BE2C (cell line): ENCODE measurements around the gene GNA14.
A peak's percentile ranks its signal among the peaks of the same experiment; 100 is the strongest.

Source experiments
- DNase-seq: peaks from one replicate; pipeline ENCODE4 v3.0.0-alpha.2; 2020
- H3K27me3 ChIP-seq: fragments of 250-450 bp; sonication (Bioruptor Pico); 2 replicates; pipeline ENCODE4 v1.5.1; 2020; ENCODE audit warnings: mild to moderate bottlenecking
- H3K36me3 ChIP-seq: fragments of 250-450 bp; sonication (Bioruptor Pico); 2 replicates; pipeline ENCODE4 v1.5.1; 2020; ENCODE audit warnings: mild to moderate bottlenecking
- H3K4me1 ChIP-seq: fragments of 250-450 bp; sonication (Bioruptor Pico); 2 replicates; pipeline ENCODE4 v1.5.1; 2020
- H3K4me3 ChIP-seq: 2 replicates; pipeline ENCODE4 v1.5.1; 2011; ENCODE audit warnings: low read depth, low read length
- H3K9me3 ChIP-seq: fragments of 250-450 bp; sonication (Bioruptor Pico); 2 replicates; pipeline ENCODE4 v1.5.1; 2020
- TF ChIP-seq, protein P1 (sequence below): IDR thresholded peaks from 2 replicates; pipeline ENCODE4 v1.5.1; 2012; ENCODE audit warnings: mild to moderate bottlenecking, low read depth, low read length

GNA14 gene

GRCh38 chr9:77513457-77513856, 134.7 kb downstream of the GNA14 start:
- no peak for DNase-seq
- H3K27me3 ChIP-seq: no peaks in the 10 kb centered on the region
- TF ChIP-seq, protein P1, sequence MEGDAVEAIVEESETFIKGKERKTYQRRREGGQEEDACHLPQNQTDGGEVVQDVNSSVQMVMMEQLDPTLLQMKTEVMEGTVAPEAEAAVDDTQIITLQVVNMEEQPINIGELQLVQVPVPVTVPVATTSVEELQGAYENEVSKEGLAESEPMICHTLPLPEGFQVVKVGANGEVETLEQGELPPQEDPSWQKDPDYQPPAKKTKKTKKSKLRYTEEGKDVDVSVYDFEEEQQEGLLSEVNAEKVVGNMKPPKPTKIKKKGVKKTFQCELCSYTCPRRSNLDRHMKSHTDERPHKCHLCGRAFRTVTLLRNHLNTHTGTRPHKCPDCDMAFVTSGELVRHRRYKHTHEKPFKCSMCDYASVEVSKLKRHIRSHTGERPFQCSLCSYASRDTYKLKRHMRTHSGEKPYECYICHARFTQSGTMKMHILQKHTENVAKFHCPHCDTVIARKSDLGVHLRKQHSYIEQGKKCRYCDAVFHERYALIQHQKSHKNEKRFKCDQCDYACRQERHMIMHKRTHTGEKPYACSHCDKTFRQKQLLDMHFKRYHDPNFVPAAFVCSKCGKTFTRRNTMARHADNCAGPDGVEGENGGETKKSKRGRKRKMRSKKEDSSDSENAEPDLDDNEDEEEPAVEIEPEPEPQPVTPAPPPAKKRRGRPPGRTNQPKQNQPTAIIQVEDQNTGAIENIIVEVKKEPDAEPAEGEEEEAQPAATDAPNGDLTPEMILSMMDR: no peak
- H3K4me3 ChIP-seq: no peak overlapping the region
- H3K9me3 ChIP-seq: no peaks in the 10 kb centered on the region; the same call in 1 of the 2 replicates
- no peaks in the 10 kb centered on the region for H3K36me3 ChIP-seq
- peaks cover 22% of the 10 kb centered on the region for H3K4me1 ChIP-seq

GRCh38 chr9:77512876-77513275, 135.2 kb downstream of the GNA14 start:
- Histone ChIP-seq H3K9me3 (no peaks in the 10 kb centered on the region; the same call in 1 of the 2 replicates), H3K4me3 (no peak overlapping the region), H3K27me3 (no peaks in the 10 kb centered on the region), H3K36me3 (no peaks in the 10 kb centered on the region), H3K4me1 (peaks cover 20% of the 10 kb centered on the region)
- no peak for DNase-seq
- TF ChIP-seq, protein P1: no peak

- peak; percentile 25 for DNase-seq
- TF ChIP-seq, protein P1: no peak
- H3K4me3 ChIP-seq: no peak overlapping the region
- no peaks in the 10 kb centered on the region for H3K27me3 ChIP-seq
- H3K36me3 ChIP-seq: no peaks in the 10 kb centered on the region
- peaks cover 20% of the 10 kb centered on the region for H3K4me1 ChIP-seq
- no peaks in the 10 kb centered on the region; the same call in 1 of the 2 replicates for H3K9me3 ChIP-seq
Measured at GRCh38 chr9:77511525-77511924, 136.6 kb downstream of the GNA14 start.

- Histone ChIP-seq H3K4me1 (peaks cover 20% of the 10 kb centered on the region), H3K27me3 (no peaks in the 10 kb centered on the region), H3K9me3 (no peaks in the 10 kb centered on the region; the same call in 1 of the 2 replicates), H3K36me3 (no peaks in the 10 kb centered on the region), H3K4me3 (no peak overlapping the region)
- TF ChIP-seq, protein P1: no peak
- no peak for DNase-seq
Measured at GRCh38 chr9:77510666-77511065, 137.5 kb downstream of the GNA14 start.

DNA sequence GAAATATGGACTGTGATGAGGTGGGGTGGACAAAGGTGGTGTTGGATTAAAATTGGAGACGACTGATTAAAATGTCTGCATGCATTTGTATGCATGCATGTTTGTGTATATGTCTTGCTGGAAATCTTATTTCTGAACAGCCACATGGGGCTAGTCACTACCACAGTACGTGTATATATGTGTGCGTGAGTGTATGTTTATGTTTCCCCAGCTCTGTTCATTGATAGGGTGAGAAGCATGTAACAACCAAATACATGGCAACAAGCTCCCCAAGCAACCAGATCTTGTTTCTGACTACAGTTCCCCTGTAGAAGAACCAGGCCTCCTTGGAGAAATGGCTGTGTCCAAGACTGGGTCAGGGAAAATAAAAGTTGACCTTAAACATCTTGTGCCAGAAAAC, 139.7 kb downstream of the GNA14 start:
- Histone ChIP-seq H3K9me3 (no peaks in the 10 kb centered on the region), H3K4me3 (no peak overlapping the region), H3K4me1 (peaks cover 19% of the 10 kb centered on the region), H3K36me3 (no peaks in the 10 kb centered on the region), H3K27me3 (no peaks in the 10 kb centered on the region)
- no peak for DNase-seq
- TF ChIP-seq, protein P1: no peak

DNA sequence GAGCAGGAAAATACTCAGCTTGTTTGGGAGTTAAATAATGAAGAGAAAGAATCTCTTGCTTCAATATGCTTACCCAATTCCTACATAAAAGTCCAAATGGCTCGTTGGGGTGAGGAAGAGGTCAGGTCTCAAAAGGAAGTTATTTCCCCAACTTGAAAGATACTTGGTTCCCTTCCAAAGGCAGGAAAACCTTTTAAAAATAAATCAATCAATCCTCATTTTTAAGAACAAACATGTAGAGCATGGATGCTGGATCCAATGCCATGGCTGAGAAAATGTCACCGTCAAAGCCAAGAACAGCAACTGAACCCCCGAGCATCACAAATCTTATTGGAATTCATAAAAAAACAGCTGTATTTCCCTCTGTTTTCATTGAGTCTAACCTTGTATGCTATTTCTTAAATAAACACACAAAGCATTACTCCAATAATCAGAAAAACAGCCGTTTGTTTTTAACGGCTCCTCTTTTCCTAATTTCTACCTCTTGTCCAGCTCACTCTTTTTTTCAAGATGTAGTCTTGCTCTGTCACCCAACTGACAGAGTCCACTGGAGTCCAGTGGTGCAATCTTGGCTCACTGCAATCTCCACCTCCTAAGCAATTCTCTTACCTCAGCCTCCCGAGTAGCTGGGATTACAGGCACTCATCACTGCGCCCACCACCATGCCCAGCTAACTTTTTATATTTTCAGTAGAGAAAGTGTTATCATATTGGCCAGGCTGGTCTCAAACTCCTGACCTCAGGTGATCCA, 140.7 kb downstream of the GNA14 start:
- no peak for DNase-seq
- Histone ChIP-seq H3K4me3 (no peak overlapping the region), H3K27me3 (no peaks in the 10 kb centered on the region), H3K9me3 (no peaks in the 10 kb centered on the region), H3K36me3 (no peaks in the 10 kb centered on the region), H3K4me1 (peaks cover 9% of the 10 kb centered on the region)
- TF ChIP-seq, protein P1: no peak
